ENCODE results near the gene TPSB2. TPM values are rescaled to one million over a fixed set of nuclear protein-coding genes. Genes with fewer than 3 reads are reported as not detected.
A peak's percentile ranks its signal among the peaks of the same experiment; 100 is the strongest.

TPSB2 gene
- total RNA-seq, 4 donors from 2014 or later = 7.5 to 304 (median 199) TPM

DNA sequence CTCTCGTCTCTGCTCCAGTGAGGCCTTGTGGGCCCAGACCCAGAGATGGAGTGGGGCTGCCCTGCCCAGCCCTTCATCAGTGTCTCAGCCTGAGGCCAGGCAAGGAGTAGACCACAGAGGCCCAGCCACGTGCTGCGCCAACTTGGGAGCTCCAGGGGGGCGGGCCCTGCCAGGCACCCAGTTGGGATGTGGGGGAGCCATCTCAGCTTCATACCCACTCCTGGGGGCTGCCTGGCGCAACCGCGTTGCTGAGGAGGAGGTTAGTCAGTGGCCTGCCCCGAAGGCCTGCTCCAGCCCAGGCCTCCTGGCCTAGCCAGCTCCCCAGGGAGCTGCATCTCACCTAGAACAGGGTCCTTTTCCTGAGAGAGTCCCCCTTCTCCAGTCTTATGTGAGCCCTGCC is 16.8 kb downstream of the TPSB2 start:
- DNase-seq (ENCODE audit: extremely low spot score) = no peak
- intact Hi-C loops (cut with DNase I) = no loop called here
- H3K36me3 ChIP-seq = peaks cover 3 to 100% (median 97%) of the 10 kb centered on the region in 4 donors

DNA sequence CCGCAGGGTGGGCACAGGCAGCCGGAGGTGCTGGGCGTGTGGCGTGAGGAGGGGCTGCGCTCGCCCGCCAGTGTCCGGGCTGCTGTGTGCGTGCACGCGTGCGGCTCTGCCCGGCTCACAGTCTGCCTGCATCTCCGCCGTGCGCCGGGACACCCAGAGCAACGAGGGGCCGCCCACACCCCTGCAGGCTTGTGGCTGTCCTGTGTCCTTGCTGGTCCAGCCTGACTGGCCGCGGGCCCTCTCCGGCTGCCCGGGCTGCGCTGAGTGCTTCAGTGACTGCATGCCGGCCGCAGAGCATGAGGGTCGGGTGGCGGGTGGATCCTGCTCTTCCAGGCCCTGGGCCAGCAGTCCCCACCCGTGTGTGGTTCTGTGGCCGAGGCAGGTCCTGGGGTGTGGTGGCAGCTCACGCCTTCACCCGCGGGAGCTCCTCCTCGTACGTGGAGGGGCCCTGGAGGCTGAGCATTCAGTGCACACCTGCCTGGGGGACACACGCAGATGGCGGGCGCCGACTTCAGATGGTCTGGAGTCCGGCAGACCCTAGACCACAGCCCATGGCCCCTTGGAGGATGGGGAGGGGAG is 17.3 kb downstream of the TPSB2 start:
- intact Hi-C loops (cut with DNase I) = no loop called here
- 87% methylated on average over 31 of the region's 40 CpGs for WGBS

More for the DNA sequence above, 16.8 kb downstream of the TPSB2 start:
- Histone ChIP-seq H3K4me3 (no peak overlapping the region), H3K27me3 (no peaks in the 10 kb centered on the region), H3K4me1 (no peaks in the 10 kb centered on the region), H3K27ac (replicated peaks in 1 of 4) (peak overlapping the region in 1 of 4 donors; percentile 18), H3K9me3 (no peaks in the 10 kb centered on the region)
- WGBS = 74% methylated on average over 6 of the region's 8 CpGs
- TF ChIP-seq POLR2AphosphoS5 (IDR thresholded peaks at IDR 0.05) (no peak), EP300 (IDR thresholded peaks at IDR 0.05) (no peak), POLR2A (IDR thresholded peaks at IDR 0.05; ENCODE audit: low read depth) (no peak)
- TF ChIP-seq, protein P1, sequence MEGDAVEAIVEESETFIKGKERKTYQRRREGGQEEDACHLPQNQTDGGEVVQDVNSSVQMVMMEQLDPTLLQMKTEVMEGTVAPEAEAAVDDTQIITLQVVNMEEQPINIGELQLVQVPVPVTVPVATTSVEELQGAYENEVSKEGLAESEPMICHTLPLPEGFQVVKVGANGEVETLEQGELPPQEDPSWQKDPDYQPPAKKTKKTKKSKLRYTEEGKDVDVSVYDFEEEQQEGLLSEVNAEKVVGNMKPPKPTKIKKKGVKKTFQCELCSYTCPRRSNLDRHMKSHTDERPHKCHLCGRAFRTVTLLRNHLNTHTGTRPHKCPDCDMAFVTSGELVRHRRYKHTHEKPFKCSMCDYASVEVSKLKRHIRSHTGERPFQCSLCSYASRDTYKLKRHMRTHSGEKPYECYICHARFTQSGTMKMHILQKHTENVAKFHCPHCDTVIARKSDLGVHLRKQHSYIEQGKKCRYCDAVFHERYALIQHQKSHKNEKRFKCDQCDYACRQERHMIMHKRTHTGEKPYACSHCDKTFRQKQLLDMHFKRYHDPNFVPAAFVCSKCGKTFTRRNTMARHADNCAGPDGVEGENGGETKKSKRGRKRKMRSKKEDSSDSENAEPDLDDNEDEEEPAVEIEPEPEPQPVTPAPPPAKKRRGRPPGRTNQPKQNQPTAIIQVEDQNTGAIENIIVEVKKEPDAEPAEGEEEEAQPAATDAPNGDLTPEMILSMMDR (IDR thresholded peaks at IDR 0.05) = no peak

DNA sequence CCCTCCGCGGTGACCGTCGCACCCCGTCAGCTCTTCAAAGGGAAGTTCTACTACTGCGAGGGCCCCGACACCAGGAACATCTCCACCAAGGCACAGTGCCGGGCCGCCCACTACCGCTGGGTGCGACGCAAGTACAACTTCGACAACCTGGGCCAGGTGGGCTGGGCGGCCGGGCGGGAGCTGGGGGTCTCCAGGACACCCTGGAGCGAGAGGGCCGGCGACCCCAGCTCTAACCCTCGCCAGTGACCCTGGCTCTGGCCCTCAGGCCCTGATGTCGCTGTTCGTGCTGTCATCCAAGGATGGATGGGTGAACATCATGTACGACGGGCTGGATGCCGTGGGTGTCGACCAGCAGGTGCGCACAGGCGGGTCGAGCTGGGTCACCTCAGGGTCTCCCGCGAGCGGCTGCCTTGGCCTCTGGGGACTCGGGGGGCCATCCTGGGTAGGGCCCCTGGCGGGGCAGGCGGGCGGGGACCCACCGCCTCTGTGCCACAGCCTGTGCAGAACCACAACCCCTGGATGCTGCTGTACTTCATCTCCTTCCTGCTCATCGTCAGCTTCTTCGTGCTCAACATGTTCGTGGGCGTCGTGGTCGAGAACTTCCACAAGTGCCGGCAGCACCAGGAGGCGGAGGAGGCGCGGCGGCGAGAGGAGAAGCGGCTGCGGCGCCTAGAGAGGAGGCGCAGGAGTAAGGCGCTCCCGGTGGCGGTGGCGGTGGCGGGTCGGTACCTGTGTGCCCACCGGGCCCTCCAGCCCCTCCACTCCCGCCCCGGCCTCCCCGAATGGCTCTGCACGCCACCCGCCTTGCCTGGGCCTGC is 18.3 kb downstream of the TPSB2 start:
- H3K4me3 ChIP-seq = no peak overlapping the region
- DNase-seq (ENCODE audit: extremely low spot score) = no peak
- 93% methylated on average over 42 of the region's 65 CpGs for WGBS
- H3K27me3 ChIP-seq = no peaks in the 10 kb centered on the region
- H3K27ac ChIP-seq (replicated peaks in 1 of 4) = no peak overlapping the region
- H3K4me1 ChIP-seq = no peaks in the 10 kb centered on the region
- H3K9me3 ChIP-seq = no peaks in the 10 kb centered on the region
- TF ChIP-seq EP300 (IDR thresholded peaks at IDR 0.05) (no peak), POLR2AphosphoS5 (IDR thresholded peaks at IDR 0.05) (no peak), POLR2A (IDR thresholded peaks at IDR 0.05; ENCODE audit: low read depth) (no peak)
- TF ChIP-seq, protein P1 (IDR thresholded peaks at IDR 0.05) = no peak
- peaks cover 3 to 100% (median 95%) of the 10 kb centered on the region in 4 donors for H3K36me3 ChIP-seq
- intact Hi-C loops (cut with DNase I) = no loop called here

More for the DNA sequence above, 17.3 kb downstream of the TPSB2 start:
- H3K4me1 ChIP-seq = no peaks in the 10 kb centered on the region
- no peak overlapping the region for H3K4me3 ChIP-seq
- no peaks in the 10 kb centered on the region for H3K27me3 ChIP-seq
- peaks cover 3 to 100% (median 97%) of the 10 kb centered on the region in 4 donors for H3K36me3 ChIP-seq
- TF ChIP-seq POLR2AphosphoS5 (IDR thresholded peaks at IDR 0.05) (no peak), POLR2A (IDR thresholded peaks at IDR 0.05; ENCODE audit: low read depth) (no peak)
- no peaks in the 10 kb centered on the region for H3K9me3 ChIP-seq
- H3K27ac ChIP-seq (replicated peaks in 1 of 4) = no peak overlapping the region
- DNase-seq (ENCODE audit: extremely low spot score) = no peak

DNA sequence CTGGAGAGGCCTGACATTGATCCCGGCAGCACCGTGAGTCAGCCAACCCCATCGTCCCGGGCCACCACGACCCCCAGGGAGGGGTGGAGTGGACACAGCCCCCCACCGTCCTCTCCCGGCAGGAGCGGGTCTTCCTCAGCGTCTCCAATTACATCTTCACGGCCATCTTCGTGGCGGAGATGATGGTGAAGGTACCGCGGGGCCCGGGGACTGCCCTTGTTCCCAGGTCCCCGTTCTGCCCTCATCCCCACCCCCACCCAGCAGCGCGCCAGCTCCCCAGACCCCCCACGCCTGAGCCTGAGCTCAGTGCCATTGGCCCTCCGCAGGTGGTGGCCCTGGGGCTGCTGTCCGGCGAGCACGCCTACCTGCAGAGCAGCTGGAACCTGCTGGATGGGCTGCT is 19.5 kb downstream of the TPSB2 start:
- H3K36me3 ChIP-seq = peaks cover 3 to 100% (median 95%) of the 10 kb centered on the region in 4 donors

DNA sequence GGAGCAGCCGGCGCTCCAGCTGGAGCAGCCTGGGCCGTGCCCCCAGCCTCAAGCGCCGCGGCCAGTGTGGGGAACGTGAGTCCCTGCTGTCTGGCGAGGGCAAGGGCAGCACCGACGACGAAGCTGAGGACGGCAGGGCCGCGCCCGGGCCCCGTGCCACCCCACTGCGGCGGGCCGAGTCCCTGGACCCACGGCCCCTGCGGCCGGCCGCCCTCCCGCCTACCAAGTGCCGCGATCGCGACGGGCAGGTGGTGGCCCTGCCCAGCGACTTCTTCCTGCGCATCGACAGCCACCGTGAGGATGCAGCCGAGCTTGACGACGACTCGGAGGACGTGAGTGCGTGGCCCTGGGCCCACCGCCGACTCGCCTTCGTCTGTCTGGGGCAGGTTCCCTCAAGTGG is 20.9 kb downstream of the TPSB2 start:
- no peaks in the 10 kb centered on the region for H3K27me3 ChIP-seq
- peaks cover 3 to 100% (median 92%) of the 10 kb centered on the region in 4 donors for H3K36me3 ChIP-seq
- no peak overlapping the region for H3K4me3 ChIP-seq
- no peak for DNase-seq (ENCODE audit: extremely low spot score)
- H3K27ac ChIP-seq (replicated peaks in 1 of 4) = no peak overlapping the region
- H3K4me1 ChIP-seq = no peaks in the 10 kb centered on the region
- TF ChIP-seq EP300 (IDR thresholded peaks at IDR 0.05) = no peak
- no peak for TF ChIP-seq POLR2AphosphoS5 (IDR thresholded peaks at IDR 0.05)
- no peak for TF ChIP-seq POLR2A (IDR thresholded peaks at IDR 0.05; ENCODE audit: low read depth)
- TF ChIP-seq, protein P1 (IDR thresholded peaks at IDR 0.05) = no peak
- intact Hi-C loops (cut with DNase I) = no loop called here
- WGBS = 100% methylated on average over 5 of the region's 43 CpGs
- no peaks in the 10 kb centered on the region for H3K9me3 ChIP-seq

More for the DNA sequence above, 19.5 kb downstream of the TPSB2 start:
- intact Hi-C loops (cut with DNase I) = no loop called here
- Histone ChIP-seq H3K4me3 (no peak overlapping the region), H3K9me3 (no peaks in the 10 kb centered on the region), H3K27ac (replicated peaks in 1 of 4) (no peak overlapping the region), H3K4me1 (no peaks in the 10 kb centered on the region), H3K27me3 (no peaks in the 10 kb centered on the region)
- TF ChIP-seq EP300 (IDR thresholded peaks at IDR 0.05) = no peak
- TF ChIP-seq POLR2AphosphoS5 (IDR thresholded peaks at IDR 0.05) = no peak
- no peak for TF ChIP-seq POLR2A (IDR thresholded peaks at IDR 0.05; ENCODE audit: low read depth)
- TF ChIP-seq, protein P1 (IDR thresholded peaks at IDR 0.05) = no peak
- no peak for DNase-seq (ENCODE audit: extremely low spot score)
- WGBS = 82% methylated on average over 20 of the region's 23 CpGs
